Measurements from ENCODE around the gene HEATR5A. TPM values are rescaled to one million over a fixed set of nuclear protein-coding genes. Genes with fewer than 3 reads are reported as not detected.

Gene HEATR5A
- polyA plus RNA-seq, 1 of the 3 experiments (the other 2 are of a cell fraction): 7.1 TPM

GRCh38 chr14:31414190-31414833 lies 6.0 kb downstream of the HEATR5A start:
- Histone ChIP-seq H3K27ac (ENCODE audit: low read depth in 2 of 2, low read length in 1 of 2) (no peak overlapping the region), H3K9me3 (no peaks in the 10 kb centered on the region), H3K4me2 (no peak overlapping the region), H3K4me1 (ENCODE audit: control insufficient read depth in 1 of 2, insufficient read depth in 2 of 2, low read depth in 1 of 2, low read length in 1 of 2) (peaks cover 0 to 5% of the 10 kb centered on the region in 2 experiments; a peak in 2 of 4 replicates), H3K79me2 (ENCODE audit: insufficient read depth) (peaks cover 75% of the 10 kb centered on the region), H3K9me2 (no peaks in the 10 kb centered on the region), H3K27me3 (ENCODE audit: insufficient read depth) (no peaks in the 10 kb centered on the region), H3F3A (replicated peaks; ENCODE audit: insufficient read depth) (peaks cover 14% of the 10 kb centered on the region), H2AFZ (ENCODE audit: low read depth) (no peak overlapping the region), H3K36me3 (replicated peaks in 1 of 2; ENCODE audit: control insufficient read depth in 1 of 2, insufficient read depth in 2 of 2, low read length in 1 of 2) (peaks cover 0 to 8% of the 10 kb centered on the region in 2 experiments), H3K4me3 (ENCODE audit: low read depth in 2 of 2, low read length in 1 of 2) (no peak overlapping the region), H3K9ac (no peak overlapping the region), H4K20me1 (ENCODE audit: insufficient read depth) (no peaks in the 10 kb centered on the region; the same call in 1 of the 2 replicates)
- TF ChIP-seq RXRA (IDR thresholded peaks at IDR 0.05; ENCODE audit: borderline replicate concordance, low read depth) (no peak), PBX3 (IDR thresholded peaks at IDR 0.05) (peak; percentile 41; the same call in 1 of the 2 replicates), EZH2phosphoT487 (IDR thresholded peaks at IDR 0.05; ENCODE audit: borderline replicate concordance, low read depth) (no peak), IRF3 (IDR thresholded peaks at IDR 0.05; ENCODE audit: low read depth, low read length) (no peak), EP300 (IDR thresholded peaks at IDR 0.05; ENCODE audit: borderline replicate concordance in 1 of 2, low read depth in 1 of 2, low read length in 1 of 2) (no peak), FOXJ3 (CRISPR knock-in tag; IDR thresholded peaks at IDR 0.05) (no peak)
- ChIA-PET CTCF (interaction anchor here (0.7 kb wide), 1 partner anchor 19 kb away, joined by 3 read pairs; no protein-coding TSS in a partner anchor), POLR2A (no interaction called here)
- WGBS (ENCODE audit: low lambda C conversion rate): 22% methylated on average over 1 of the region's 1 CpG
- DNase-seq: no peak

- Histone ChIP-seq H4K20me1 (ENCODE audit: insufficient read depth) (no peaks in the 10 kb centered on the region), H3K4me3 (ENCODE audit: low read depth in 2 of 2, low read length in 1 of 2) (no peak overlapping the region), H3K36me3 (replicated peaks in 1 of 2; ENCODE audit: control insufficient read depth in 1 of 2, insufficient read depth in 2 of 2, low read length in 1 of 2) (peaks cover 0 to 5% of the 10 kb centered on the region in 2 experiments), H3K79me2 (ENCODE audit: insufficient read depth) (peaks cover 52% of the 10 kb centered on the region), H3K4me2 (no peak overlapping the region), H3K9me2 (no peaks in the 10 kb centered on the region), H3K9me3 (no peaks in the 10 kb centered on the region), H2AFZ (ENCODE audit: low read depth) (no peak overlapping the region), H3K9ac (no peak overlapping the region), H3F3A (replicated peaks; ENCODE audit: insufficient read depth) (peaks cover 6% of the 10 kb centered on the region), H3K4me1 (ENCODE audit: control insufficient read depth in 1 of 2, insufficient read depth in 2 of 2, low read depth in 1 of 2, low read length in 1 of 2) (peaks cover 0 to 5% of the 10 kb centered on the region in 2 experiments; a peak in 2 of 4 replicates), H3K27ac (ENCODE audit: low read depth in 2 of 2, low read length in 1 of 2) (no peak overlapping the region), H3K27me3 (ENCODE audit: insufficient read depth) (no peaks in the 10 kb centered on the region)
- WGBS (ENCODE audit: low lambda C conversion rate): 73% methylated on average over 2 of the region's 2 CpGs
- no peak for DNase-seq
- ChIA-PET CTCF (no interaction called here), POLR2A (no interaction called here)
- TF ChIP-seq CTCF (IDR thresholded peaks at IDR 0.05): no peak
- no peak for TF ChIP-seq NRF1 (IDR thresholded peaks at IDR 0.05; ENCODE audit: low read depth, low read length)
- no peak for TF ChIP-seq REST (IDR thresholded peaks at IDR 0.05; ENCODE audit: low read depth, low read length)
- TF ChIP-seq, protein P1, sequence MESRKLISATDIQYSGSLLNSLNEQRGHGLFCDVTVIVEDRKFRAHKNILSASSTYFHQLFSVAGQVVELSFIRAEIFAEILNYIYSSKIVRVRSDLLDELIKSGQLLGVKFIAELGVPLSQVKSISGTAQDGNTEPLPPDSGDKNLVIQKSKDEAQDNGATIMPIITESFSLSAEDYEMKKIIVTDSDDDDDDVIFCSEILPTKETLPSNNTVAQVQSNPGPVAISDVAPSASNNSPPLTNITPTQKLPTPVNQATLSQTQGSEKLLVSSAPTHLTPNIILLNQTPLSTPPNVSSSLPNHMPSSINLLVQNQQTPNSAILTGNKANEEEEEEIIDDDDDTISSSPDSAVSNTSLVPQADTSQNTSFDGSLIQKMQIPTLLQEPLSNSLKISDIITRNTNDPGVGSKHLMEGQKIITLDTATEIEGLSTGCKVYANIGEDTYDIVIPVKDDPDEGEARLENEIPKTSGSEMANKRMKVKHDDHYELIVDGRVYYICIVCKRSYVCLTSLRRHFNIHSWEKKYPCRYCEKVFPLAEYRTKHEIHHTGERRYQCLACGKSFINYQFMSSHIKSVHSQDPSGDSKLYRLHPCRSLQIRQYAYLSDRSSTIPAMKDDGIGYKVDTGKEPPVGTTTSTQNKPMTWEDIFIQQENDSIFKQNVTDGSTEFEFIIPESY (IDR thresholded peaks at IDR 0.05; ENCODE audit: borderline replicate concordance, low read depth): no peak
- TF ChIP-seq ELF1 (IDR thresholded peaks at IDR 0.05): no peak
- no peak for TF ChIP-seq GATA2 (CRISPR knock-in tag; IDR thresholded peaks at IDR 0.05)
- TF ChIP-seq TEAD4 (IDR thresholded peaks at IDR 0.05; ENCODE audit: borderline replicate concordance, insufficient read depth): no peak
- no peak for TF ChIP-seq GABPA (IDR thresholded peaks at IDR 0.05; ENCODE audit: low read depth)
- TF ChIP-seq CHD2 (IDR thresholded peaks at IDR 0.05; ENCODE audit: low read length, partially characterized antibody): no peak
Observed at GRCh38 chr14:31411218-31411727, 9.1 kb downstream of the HEATR5A start.
